Measurements from ENCODE around the gene CACNA1C.

CACNA1C gene

DNA sequence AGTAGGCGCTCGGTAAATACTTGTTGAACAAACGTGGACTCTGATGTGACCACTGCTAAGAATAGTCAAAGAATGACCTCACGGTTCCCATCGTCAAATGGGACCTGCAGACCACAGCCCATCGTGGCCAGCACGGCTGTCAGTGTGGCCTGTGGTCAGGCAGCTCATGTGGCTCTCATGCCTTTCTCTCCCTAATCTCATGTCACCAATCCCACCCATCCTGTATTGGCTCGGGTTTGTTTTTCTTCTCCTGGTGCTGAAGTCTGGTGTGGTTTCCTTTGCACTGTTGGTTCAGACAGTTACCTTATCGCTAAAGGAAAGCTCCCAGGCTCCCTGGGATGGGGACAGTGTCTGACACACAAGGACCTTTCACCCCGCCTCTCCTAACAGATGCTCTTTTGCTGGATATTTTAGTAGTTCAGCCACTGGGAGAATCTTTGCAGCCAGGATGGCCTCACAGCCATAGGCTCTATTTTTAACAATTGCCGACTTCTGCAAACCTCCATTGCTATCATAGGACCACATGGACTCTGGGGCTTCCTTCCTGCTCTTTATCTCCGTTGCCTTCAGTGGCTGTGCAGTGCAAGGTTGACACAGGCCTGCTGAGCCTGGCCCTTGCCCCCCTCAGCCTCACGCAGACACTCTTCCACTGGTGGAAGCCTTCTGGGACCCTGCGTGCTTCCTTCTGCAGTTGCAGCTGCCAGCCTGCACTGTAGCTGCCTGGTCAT is 448.8 kb downstream of the CACNA1C start:
- no peak overlapping the region for H3K27ac ChIP-seq
- H3K36me3 ChIP-seq, result no peaks in the 10 kb centered on the region
- H3K4me3 ChIP-seq (ENCODE audit: low read depth, low read length), result no peak overlapping the region
- H3K27me3 ChIP-seq (ENCODE audit: insufficient read depth, low read depth, severe bottlenecking), result no peaks in the 10 kb centered on the region
- TF ChIP-seq, protein P1, sequence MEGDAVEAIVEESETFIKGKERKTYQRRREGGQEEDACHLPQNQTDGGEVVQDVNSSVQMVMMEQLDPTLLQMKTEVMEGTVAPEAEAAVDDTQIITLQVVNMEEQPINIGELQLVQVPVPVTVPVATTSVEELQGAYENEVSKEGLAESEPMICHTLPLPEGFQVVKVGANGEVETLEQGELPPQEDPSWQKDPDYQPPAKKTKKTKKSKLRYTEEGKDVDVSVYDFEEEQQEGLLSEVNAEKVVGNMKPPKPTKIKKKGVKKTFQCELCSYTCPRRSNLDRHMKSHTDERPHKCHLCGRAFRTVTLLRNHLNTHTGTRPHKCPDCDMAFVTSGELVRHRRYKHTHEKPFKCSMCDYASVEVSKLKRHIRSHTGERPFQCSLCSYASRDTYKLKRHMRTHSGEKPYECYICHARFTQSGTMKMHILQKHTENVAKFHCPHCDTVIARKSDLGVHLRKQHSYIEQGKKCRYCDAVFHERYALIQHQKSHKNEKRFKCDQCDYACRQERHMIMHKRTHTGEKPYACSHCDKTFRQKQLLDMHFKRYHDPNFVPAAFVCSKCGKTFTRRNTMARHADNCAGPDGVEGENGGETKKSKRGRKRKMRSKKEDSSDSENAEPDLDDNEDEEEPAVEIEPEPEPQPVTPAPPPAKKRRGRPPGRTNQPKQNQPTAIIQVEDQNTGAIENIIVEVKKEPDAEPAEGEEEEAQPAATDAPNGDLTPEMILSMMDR (IDR thresholded peaks at IDR 0.05; ENCODE audit: low read depth, low read length), result no peak
- DNase-seq, result no peak
- H3K9me3 ChIP-seq (ENCODE audit: severe bottlenecking), result peaks cover 7% of the 10 kb centered on the region

DNA sequence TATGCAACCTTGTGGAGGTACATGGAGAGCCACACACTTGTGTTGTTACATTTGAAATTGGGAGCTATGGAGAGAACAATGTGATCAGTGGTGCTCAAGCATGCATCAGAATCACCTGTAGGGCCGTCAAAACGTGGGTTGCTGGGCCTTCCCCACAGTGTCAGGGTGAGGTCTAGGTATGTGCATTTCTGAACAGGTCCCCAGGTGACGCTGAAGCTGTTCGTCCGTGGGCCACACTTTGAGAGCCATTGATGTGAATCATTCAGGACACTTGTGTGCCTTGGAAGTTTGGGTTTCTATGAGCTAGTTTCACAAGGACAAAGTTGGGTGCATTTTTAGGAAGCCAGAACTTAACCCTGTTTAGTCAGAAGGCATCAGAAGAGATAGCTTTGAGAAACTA is 450.2 kb downstream of the CACNA1C start:
- TF ChIP-seq, protein P1 (IDR thresholded peaks at IDR 0.05; ENCODE audit: low read depth, low read length), result no peak
- no peak for DNase-seq
- Histone ChIP-seq H3K4me3 (ENCODE audit: low read depth, low read length) (no peak overlapping the region), H3K27ac (no peak overlapping the region), H3K36me3 (no peaks in the 10 kb centered on the region), H3K9me3 (ENCODE audit: severe bottlenecking) (peaks cover 7% of the 10 kb centered on the region), H3K27me3 (ENCODE audit: insufficient read depth, low read depth, severe bottlenecking) (no peaks in the 10 kb centered on the region)

DNA sequence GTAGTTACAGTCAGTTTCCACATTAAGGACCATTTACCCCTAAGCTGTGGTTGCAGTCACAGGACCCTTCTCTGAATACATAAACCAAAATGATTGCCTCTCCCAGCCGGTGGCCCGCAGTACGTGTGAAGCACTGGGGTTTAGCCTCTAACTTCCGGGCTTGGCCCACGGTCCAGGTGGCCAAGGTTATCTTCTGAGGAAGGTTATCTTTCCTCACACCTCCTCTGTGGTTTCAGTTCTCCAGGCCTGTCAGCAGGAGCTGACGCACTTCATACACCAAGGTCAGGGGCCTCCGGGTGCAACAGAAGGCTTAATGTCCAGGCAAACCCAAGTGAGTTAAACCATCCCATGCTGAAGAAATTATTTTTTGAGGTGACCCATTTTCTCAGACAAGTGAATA is 451.0 kb downstream of the CACNA1C start:
- no peak for DNase-seq
- Histone ChIP-seq H3K4me3 (ENCODE audit: low read depth, low read length) (no peak overlapping the region), H3K27ac (no peak overlapping the region), H3K9me3 (ENCODE audit: severe bottlenecking) (peaks cover 7% of the 10 kb centered on the region), H3K27me3 (ENCODE audit: insufficient read depth, low read depth, severe bottlenecking) (no peaks in the 10 kb centered on the region), H3K36me3 (no peaks in the 10 kb centered on the region)
- TF ChIP-seq, protein P1 (IDR thresholded peaks at IDR 0.05; ENCODE audit: low read depth, low read length), result no peak

DNA sequence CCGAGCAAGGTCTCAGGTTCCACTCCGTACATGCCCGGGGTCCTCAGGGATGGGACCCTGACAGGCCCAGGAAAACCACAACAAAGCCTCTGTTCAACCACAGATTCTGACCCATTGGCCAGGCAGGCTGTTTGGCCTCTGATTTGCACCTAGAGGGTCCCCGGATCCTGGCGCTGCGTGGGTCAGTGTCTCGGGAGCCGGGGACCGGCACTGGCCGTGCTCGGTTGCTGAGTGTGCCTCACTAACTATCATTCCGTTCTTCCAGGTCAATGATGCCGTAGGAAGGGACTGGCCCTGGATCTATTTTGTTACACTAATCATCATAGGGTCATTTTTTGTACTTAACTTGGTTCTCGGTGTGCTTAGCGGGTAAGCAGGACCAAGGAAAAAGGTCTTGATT is 451.8 kb downstream of the CACNA1C start:
- no peak overlapping the region for H3K27ac ChIP-seq
- TF ChIP-seq, protein P1 (IDR thresholded peaks at IDR 0.05; ENCODE audit: low read depth, low read length), result no peak
- H3K9me3 ChIP-seq (ENCODE audit: severe bottlenecking), result peaks cover 7% of the 10 kb centered on the region
- DNase-seq, result no peak
- no peaks in the 10 kb centered on the region for H3K27me3 ChIP-seq (ENCODE audit: insufficient read depth, low read depth, severe bottlenecking)
- H3K4me3 ChIP-seq (ENCODE audit: low read depth, low read length), result no peak overlapping the region
- H3K36me3 ChIP-seq, result no peaks in the 10 kb centered on the region

DNA sequence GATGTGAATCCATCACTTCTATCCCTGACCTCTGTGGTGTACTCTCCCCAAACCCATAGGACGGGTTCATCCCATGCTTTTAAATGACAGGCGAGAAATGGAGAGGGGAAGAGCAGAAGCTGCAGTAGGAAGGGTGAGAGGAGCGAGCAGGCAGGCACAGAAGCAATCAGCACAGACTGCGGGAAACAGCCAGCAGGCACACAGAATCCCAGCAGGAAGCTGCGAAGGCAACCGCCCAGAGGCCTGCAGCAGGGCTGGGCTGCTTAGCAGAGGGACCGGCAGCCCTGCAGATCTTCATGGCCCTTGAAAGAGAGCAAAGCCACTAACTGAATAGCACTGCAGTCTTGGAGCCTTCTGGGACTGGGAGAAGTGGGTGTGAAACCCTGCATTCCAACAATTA is 455.0 kb downstream of the CACNA1C start:
- TF ChIP-seq, protein P1 (IDR thresholded peaks at IDR 0.05; ENCODE audit: low read depth, low read length), result no peak
- H3K27me3 ChIP-seq (ENCODE audit: insufficient read depth, low read depth, severe bottlenecking), result no peaks in the 10 kb centered on the region

DNA sequence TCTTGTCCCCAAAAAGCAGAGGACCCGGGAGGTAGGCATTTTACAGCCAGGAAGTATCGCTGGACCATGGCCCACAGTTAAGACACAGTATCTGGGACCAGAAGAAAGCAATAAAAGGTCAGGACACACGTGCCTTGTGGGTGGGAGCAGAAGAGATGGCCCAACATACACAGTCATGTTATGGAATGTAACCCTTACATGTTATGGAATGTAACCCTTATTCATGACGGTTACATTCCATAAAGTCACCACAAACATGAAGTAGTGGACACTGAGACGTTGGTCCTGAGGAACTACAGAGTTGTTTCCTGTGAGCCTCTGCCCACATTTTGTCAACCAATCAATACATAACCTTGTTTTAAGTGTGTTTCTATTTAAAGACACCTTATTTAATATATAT is 456.4 kb downstream of the CACNA1C start:
- no peaks in the 10 kb centered on the region for H3K9me3 ChIP-seq (ENCODE audit: severe bottlenecking)
- no peak overlapping the region for H3K27ac ChIP-seq
- DNase-seq, result no peak
- H3K27me3 ChIP-seq (ENCODE audit: insufficient read depth, low read depth, severe bottlenecking), result no peaks in the 10 kb centered on the region
- TF ChIP-seq, protein P1 (IDR thresholded peaks at IDR 0.05; ENCODE audit: low read depth, low read length), result no peak
- H3K4me3 ChIP-seq (ENCODE audit: low read depth, low read length), result no peak overlapping the region
- H3K36me3 ChIP-seq, result no peaks in the 10 kb centered on the region

More for the DNA sequence above, 455.0 kb downstream of the CACNA1C start:
- no peak overlapping the region for H3K27ac ChIP-seq
- H3K9me3 ChIP-seq (ENCODE audit: severe bottlenecking), result peaks cover 2% of the 10 kb centered on the region
- no peaks in the 10 kb centered on the region for H3K36me3 ChIP-seq
- no peak overlapping the region for H3K4me3 ChIP-seq (ENCODE audit: low read depth, low read length)
- DNase-seq, result no peak
